ENCODE measurements around the gene GOLGA7B.

GOLGA7B gene

DNA sequence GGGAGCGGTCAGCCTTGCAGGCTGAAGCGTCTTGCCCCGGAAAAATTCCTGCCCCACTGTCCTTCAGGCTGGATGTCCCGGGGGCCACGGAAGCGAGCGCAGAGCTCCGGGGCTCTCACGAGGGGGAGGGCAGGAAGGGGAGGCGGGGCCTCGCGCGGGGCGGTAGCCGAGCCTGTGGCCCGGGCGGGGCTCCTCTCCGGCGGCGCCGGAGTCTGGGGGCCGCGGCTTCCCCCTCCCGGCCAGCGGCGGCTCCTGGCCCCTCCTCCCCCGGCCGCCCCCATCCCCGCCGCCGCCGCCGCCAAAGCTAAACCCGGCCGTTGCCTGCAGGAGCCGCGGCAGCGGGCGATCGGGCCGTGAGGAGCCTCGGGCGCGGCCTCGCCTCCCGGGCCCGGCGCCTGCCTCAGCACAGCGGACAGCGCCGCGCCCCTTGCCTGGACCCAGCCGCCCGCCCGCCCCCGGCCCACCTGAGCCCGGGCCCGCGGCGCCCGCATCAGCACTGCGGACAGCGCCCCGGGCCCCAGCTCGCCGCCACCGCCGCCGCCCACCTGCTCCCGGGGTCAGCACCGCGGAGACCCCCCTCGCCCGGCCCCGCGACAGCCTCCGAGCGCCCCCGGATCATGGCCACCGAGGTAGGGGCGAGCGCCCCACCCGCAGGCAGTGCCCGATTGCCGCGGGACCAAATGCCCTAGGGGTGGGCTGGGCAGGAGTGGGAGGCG lies at the start of gene GOLGA7B:
Gene GOLGA7B, plus strand, starts transcription at position 157 of the 716 bp plus-strand sequence. Its CDS starts 461 bp downstream, at position 618.
- DNase-seq, result peak; percentile 82

DNA sequence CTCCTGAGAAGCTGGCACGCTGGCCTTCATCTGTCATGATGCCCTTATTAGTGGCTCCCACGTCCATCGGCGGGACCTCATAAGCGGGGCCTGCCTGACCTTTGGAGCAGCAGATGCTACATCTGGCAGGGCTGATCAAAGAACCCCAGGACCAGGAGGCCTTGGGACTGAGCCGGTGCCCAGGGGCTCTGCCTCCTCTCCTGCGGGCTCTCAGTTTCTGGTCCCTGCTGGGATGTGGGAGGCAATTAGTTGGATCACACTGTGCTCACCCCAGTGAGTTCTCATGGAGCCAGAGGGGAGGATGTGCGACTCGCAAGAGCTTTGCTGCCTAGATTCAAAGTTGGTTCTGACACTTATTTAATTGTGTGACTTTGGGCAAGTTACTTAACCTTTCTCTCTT lies 49.2 kb upstream of the GOLGA7B start:
- DNase-seq, result no peak

DNA sequence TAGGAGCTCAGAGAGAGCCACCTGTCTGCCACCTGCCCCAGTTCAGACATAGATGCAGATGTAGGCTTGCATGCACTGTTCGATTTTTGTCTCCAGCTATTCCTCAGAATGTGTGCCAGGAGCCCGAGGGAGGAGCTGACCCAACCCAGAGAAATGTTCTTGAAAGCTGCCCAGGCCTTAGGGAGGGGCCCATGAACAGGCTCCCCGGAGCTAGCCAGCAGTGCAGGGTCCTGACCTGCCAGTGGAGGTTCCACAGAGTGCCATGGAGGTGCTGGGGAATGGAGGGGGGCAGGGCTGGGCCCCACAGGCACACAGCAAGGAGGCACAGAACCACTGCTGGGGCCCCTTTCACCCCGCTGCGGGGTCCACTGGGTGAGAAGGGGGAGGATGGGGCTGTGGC lies 48.2 kb upstream of the GOLGA7B start:
- DNase-seq, result no peak

DNA sequence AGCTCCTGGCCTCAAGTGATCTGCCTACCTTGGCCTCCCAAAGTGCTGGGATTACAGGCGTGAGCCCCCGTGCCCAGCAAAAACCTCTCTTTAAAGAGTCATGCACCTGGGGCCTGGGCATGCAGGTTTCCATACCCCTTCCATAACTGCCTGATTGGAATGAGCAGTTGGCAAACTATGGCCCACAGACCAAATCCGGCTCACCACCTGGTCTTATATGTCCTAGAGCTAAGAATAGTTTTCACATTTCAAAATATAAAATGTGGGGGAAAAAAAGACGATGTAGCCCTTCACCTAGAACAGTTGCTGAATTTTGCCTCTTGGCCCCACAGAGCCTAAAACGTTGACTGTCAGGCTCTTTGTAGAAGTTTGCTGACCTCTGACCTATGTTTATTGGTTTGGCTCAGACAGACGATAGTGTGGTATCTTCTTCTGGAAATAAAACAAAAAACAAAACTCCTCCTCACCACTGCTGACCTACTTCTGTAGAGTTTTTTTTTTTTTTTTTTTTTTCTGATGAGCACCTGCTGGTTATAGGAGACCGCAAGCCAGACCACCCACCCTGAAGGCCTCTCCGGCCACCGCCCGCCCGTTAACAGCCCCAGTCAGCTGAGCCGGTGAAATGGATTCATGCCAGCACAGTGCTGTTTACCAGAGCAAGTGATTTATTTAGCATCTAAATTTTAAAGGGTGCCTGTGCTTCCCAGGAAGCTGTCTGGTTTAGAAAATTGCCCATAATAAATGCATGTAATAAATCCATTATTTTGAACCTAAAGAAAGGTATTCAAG lies 44.4 kb upstream of the GOLGA7B start:
- no peak for DNase-seq

DNA sequence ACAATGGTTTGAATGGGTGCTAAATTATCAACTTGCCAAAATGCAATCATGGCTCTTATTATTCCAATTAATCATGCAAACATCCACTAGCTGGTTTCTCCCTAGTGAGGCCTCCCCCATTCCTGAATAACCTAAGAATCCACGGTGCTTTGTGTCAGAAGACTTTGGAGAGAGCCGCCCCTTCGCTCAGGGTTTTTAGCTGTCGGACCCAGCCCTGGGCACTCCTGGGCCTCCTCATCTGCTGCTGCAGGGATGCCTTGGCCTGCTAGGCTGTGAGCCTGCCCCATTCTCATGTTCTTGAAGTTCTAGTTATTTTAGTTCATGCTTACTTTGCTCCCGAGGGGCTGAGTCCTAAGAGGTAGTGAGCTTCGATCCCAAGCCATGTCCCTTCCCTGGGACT lies 43.7 kb upstream of the GOLGA7B start:
- DNase-seq, result no peak

DNA sequence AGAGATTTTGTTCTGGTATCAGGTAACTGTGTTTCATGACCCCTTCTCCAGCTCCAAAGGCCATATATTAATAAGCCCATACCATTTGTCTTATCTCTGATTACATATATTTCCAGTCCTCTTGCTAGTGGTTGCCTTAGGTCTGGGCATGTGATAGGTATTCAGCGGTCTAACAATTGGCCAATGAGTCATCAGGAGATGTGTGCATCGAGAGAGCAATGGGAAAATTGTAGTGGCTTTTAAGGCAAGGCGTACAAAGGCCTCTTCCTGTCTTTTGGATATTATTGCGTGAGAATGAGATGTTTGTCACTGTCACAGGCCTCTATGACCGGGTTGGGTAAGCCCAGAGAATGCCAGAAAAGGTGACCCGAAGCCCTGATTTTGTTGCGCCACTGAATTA lies 39.2 kb upstream of the GOLGA7B start:
- peak; percentile 28 for DNase-seq

DNA sequence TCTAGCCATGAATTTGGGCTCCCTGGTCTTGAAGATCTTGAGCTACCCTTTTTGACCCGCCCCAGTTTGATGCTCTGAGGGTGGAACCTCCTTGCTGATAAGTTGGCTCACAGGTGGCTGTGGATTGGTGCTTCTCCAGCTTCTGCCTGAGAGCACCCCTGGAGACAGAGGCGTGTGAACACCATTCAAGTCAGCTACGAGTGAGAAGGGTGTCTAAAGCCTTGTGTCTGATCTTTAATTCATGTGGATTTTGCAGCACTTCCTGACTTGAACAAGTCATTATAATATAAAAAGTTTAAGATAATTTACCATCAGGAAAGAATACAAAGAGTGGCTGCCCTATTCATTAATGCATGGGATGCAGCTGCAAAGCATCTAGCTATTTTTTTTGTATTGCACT lies 37.7 kb upstream of the GOLGA7B start:
- DNase-seq, result peak; percentile 21

DNA sequence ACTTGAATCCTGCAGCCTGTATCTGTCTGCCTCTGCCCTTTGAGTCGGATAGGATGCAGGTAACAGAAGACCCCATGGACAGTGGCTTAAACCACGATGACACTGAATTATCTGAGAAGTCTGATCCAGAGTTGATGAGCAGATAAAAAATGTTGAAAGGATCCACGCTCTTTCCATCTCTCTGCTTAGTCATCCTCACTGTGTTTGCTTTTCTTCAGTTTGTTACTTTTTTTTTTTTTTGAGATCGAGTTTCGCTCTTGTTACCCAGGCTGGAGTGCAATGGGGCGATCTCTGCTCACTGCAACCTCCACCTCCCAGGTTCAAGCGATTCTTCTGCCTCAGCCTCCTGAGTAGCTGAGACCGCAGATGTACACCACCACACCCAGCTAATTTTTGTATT lies 36.9 kb upstream of the GOLGA7B start:
- peak; percentile 14 for DNase-seq

DNA sequence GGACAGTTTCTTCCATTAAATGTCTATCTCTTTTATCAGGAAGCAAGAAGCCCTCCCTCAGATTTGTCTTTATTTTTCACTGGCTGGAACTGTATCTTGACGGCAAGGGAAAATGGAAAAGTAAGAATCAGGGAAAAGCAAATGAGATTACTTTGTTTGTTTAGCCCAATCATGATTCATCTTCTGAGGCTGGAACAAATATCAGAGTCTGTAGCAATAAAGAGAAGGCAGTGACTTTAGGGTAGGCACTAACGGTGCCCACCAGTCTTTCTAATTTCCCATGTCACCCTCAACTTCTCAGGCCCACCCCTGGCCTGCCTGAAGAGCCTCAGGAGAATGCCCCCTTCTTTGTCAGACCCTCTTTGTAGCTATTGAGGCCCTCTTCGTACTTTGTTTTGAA lies 36.3 kb upstream of the GOLGA7B start:
- no peak for DNase-seq

DNA sequence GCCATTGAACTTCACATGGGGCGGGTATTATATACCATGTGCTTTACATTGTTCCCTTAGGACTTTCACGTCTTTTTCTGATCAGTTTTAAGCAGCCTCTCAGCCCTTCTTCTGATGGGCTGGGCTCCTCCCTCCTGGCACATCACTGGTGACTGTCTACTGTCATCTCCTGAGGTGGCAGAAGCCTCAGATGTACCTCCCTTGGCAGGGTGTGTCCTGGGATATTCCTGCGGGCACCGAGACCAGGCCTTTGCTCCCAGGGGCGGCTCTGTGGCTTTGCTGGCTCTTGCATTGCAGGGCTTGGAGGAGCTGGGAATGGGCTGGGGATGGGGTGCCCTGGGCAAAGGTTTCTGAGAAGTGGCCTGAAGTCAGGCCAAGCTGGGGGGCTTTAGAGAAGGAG lies 34.6 kb upstream of the GOLGA7B start:
- no peak for DNase-seq

DNA sequence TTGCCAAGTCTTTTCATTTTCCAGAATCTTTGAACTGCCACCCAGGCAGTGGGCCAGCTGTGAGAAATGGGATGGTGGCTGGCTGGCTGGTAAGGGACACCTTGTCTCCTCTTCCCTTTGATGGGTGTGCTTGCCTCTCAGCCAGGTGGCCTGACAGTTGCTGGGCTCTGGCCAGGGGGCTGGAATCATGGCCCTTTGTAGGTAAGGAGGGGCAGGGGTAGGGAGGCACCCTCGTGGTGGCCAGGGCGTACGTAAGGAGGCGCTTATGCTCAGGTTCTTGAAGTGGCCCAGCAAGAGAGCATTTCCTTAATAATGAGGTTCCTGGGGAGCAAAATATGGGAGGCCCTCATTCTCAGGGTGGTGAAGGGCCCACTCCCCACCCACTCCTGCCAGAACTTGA lies 33.0 kb upstream of the GOLGA7B start:
- DNase-seq, result no peak

DNA sequence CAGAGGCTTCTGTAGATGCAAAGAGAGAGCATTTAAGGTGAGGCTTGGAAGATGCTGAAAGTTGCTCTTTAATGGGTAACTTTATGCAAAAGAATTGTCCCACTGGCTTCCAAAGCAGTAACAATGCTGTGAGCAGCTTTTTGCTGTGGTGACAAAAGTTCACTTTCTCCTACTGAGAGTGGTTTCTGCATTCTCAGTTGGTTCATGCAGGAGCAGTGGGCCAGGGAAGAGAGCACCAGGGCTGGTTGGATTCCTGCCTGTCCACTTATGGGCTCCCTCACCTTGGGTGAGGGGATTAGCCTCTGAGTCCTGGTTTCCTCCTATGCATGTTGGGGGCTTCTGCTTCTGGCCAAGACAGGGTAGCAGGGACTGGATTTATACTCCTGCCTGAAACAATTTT lies 31.1 kb upstream of the GOLGA7B start:
- no peak for DNase-seq

DNA sequence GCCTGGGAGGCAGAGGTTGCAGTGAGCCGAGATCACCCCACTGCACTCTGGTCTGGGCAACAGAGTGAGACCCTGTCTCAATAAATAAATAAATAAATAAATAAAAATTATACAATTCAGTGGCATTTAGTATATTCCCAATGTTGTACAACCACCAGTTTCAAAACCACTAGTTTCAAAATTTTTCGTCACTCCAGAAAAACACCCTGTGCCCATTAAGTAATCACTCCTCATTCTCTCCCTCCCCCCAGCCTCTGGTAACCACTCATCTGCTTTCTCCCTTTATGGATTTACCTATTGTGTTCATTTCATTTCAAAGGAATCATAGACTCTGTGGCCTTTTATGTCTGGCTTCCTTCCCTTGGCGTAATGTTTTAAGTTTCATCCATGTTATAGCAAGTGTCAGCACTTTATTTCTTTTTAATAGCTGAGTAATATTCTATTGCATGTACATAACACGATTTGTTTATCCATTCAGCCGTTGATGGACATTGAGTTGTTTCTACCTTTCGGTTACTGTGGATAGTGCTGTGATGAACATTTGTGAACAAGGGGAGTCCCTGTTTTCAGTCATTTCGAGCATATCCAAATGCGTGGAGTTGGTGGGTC lies 29.4 kb upstream of the GOLGA7B start:
- DNase-seq, result no peak

DNA sequence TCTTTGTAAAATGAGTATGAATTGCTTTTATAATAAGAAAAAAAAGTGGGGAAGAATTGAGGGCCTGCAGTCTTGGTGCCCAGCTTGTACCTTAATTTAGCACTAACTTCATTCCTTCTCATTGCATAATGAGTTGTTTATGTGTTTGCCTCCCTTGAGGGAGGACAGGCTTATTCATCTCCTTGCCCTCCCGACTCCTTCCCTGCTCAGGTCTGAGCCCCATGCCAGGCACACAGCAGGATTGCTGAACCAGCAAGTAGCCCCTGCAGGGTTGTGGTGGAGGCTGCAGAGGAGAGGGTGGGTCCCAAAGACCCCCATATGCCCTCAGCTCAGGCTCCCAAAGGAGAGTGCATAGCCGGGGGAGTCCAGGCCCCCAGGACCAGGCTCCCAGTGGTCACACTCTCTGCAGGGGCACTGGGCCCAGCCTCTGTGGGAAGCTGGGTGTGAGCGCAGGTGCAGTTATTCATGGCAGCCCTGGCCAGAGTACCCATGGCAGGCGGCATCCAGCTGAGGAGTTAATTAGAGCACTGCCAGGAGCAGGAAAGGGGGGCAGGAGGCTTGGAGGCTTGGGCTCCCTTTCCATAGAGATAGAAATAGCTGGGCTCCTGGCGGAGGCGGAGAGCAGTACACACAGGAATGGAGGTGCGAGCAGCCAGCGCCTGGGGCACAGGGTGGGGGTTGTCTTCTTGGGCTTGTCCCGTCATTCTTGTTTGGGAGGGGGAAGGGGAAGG lies 28.2 kb upstream of the GOLGA7B start:
- DNase-seq, result peak; percentile 80

DNA sequence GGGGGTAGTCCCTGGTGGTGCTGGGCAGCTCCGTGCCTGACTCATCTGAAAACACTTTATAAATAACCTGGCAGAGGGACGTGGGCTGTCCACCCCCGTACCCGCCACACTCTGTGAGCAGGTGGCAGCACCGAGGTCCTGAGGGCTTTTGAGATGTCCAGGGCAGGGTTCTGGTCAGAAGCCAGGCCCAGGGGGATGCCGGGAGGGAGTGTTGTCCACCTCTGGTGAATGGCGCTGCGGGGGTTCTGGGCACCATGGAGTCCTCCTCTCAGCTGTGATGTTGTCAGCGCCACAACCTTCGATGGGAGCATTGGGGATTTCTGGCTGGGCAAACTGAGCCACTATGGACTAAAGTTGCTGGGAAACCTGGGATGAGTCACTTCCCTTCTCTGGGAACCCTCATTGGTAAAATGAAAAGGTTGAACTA lies 27.4 kb upstream of the GOLGA7B start:
- DNase-seq, result no peak

DNA sequence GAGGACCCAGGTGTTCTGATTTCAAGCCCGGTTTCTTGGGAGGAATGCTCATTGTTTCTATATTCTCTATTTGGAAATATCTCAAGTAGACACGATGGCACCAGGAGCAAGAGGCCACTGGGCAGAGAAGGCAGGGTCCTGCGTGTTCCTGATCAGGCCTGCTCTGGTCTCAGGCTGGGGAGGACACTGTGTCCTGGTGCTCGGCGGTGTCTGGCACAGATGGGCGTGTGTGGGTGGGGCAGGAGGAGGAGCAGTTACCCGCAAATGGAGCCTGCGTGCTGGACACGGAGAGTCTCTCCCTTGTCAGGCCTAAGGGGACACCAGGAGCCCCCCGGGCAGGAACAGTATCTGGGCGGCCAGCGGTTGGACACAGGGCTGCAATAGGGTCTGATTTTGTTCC lies 25.9 kb upstream of the GOLGA7B start:
- DNase-seq, result no peak

DNA sequence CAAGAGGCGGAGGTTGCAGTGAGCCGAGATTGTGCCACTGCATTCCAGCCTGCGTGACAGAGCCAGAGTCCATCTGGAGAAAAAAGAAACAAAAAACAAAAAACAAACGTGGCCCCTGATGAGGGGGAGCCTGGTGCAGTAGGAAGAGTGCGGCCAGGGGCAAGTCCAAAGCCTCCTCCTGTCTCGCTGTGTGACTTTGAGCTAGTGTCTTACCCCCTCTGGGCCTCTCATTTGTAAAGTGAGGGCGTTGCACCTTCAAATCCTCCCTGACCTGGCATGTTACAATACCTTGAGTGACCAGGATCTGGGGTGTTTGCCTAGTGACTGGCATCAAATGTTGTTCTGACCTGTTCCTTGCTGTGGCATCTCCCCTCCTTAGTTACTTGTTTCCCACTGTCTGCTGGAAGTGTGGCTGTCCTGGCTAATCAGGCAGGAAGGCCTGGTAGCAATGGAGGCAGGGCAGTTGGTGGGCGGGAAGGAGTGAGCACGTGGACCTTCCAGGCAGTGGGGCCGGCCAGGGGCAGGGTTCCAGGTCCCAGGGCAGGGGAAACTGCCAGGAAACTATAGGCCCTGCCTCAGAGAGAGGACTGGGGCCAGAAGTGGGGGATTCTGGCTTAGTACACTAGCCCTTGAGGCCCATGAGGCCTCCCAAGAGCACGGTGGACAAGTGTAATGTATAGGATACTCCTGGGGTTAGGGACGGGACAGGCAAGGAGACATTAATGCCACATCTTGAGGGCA lies 24.5 kb upstream of the GOLGA7B start:
- no peak for DNase-seq

DNA sequence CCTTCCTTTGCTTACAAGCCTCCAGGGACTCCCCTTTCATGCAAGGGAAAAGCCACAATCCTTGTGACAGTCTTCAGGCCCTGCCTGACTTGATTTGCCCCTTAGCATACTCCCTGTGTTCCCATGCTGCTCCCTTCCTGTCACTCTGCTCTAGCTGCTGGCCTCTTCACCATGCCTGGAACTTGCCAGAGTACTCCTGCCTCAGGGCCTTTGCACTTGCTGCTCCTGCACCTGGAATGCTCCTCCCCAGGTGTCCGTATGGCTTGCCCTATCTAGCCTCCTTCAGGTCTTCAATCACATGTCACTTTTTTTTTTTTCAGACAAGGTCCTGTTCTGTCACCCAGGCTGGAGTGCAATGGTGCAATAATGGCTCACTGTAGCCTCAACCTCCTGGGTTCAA lies 22.8 kb upstream of the GOLGA7B start:
- no peak for DNase-seq

DNA sequence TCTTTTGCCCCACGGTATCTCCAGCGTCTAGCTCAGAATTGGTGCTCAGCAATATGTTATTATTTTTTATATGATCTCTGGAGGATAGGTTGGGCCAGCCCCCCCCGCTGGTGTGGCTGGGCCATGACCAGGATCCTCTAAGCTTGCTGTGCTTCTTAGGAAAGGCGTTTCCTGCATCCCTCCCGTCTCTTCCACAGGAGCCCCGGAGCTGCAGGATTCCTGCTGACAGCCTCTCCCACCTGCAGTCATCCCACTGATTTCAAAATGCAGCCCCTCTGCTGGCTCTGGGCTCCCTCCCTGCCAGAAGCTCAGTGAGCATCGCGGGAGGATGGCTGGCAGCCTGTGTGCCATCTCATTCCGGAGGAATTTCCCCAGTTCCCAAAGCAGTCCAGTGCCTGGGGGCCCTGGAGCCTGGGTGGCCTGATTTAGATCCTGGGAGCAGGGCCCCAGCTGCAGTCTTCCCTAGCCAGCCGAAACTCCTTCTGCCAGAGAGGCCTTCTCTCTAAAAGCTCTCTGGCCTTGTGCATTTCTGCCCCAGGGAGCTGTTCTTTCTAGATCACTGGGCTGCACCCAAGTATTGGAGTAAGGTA lies 21.8 kb upstream of the GOLGA7B start:
- no peak for DNase-seq

DNA sequence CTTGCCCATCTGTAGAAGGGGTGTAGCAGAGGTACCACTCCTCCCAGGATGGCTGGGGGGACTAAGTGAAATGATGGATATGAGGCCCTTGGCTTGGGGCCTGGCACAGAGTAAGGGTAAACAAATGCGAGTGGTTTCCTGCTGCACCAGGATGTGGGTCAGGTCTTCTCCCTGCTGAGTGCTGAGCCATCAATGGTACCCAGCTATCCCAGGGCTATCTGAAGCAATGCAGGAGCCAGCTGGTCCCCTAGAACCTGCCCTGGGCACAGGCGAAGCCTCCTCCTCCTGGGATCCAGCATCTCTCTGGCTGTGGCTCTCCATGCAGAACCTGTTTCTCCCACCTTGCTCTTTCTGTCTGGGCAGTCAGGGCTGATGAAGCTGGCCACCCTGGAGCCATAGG lies 20.9 kb upstream of the GOLGA7B start:
- DNase-seq, result peak; percentile 50

DNA sequence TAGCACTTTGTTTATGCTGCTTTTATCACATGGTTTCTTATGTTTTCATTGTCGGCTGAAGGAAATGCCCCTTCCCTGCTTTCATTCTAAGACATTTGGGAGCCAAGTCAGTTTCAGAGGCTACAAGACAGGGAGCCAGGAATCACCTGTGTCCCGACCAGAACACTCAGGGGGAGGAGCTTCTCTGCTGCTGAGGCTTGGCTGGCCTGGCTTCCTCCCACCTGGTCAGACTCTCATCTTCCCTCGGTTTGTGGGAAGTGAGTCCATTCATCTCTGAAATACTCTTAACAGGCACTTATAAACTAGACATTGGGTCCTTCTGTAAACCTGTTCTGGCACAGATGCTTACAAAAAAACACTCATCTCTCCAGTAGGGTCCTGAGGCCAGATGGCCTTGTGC lies 19.6 kb upstream of the GOLGA7B start:
- DNase-seq, result peak; percentile 86

DNA sequence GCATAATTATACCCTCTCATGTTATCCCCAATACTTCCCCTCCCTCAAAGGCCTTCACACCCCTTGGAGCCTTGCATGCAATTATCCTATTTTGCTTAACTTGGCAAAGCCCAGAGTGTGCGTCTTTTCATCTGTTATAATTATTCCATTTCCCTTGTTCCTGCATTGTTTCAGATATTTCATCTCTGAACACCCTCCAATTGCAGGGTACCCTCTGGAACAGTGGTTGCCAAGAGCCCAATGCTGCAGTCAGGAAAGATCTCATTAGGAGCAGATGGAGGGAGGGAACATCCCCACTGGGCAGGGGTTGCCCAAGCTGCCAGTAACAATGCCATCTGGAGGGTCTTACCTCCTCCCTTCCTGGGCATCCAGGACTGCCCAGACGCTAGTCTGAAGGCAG lies 18.4 kb upstream of the GOLGA7B start:
- DNase-seq, result no peak
